K562 (cell line): ENCODE measurements around the gene GLTPD2. TPM values are rescaled to one million over a fixed set of nuclear protein-coding genes. Genes with fewer than 3 reads are reported as not detected.

Experiments
- CEBPG ChIP-seq, 3 experiments: fragments of 200-800 bp in 1 of 3; sonication (Bioruptor generic) in 1 of 3; sonication (generic) in 1 of 3; formaldehyde crosslinking in 1 of 3; IDR thresholded peaks in 2 of 3; conservative IDR thresholded peaks in 1 of 3; 2 replicates each; pipeline versions ENCODE4 v1.6.1 to v1.8.0; 2016 to 2022; ENCODE audit warnings: missing compliant biosample characterization in 2 of 3, missing genetic modification characterization in 2 of 3, mild to moderate bottlenecking in 1 of 3, missing genetic modification reagents in 1 of 3
- ELF1 ChIP-seq: fragments of 200-800 bp; sonication (Bioruptor generic); IDR thresholded peaks from 2 replicates; pipeline ENCODE4 v1.6.1; 2016; ENCODE audit warnings: missing genetic modification characterization, missing compliant biosample characterization
- EP300 ChIP-seq: IDR thresholded peaks from 2 replicates; pipeline ENCODE4 v1.6.1; 2012; ENCODE audit warnings: low read length, improper control_type of control experiment
- ETV1 ChIP-seq: fragments of 450-650 bp; conservative IDR thresholded peaks from 2 replicates; pipeline ENCODE4 v1.6.1; 2016; ENCODE audit warnings: missing genetic modification characterization, control low read depth, low read depth, missing compliant biosample characterization
- MAFF ChIP-seq: IDR thresholded peaks from 2 replicates; pipeline ENCODE4 v1.6.1; 2012; ENCODE audit warnings: low read length, improper control_type of control experiment
- MYBL2 ChIP-seq, 2 experiments: fragments of 450-650 bp in 1 of 2; sonication (generic) in 1 of 2; formaldehyde crosslinking in 1 of 2; IDR thresholded peaks; 2 replicates each; pipeline versions ENCODE4 v1.6.1 to v1.8.1; 2017 to 2022; ENCODE audit warnings: borderline replicate concordance in 1 of 2, inconsistent platforms in 1 of 2, low read depth in 1 of 2, mild to moderate bottlenecking in 1 of 2, missing genetic modification reagents in 1 of 2, moderate library complexity in 1 of 2
- NONO ChIP-seq, 2 experiments: fragments of 200-400 bp in 1 of 2; fragments of 450-650 bp in 1 of 2; formaldehyde crosslinking in 1 of 2; IDR thresholded peaks; 2 replicates each; pipeline ENCODE4 v1.6.1; 2017; ENCODE audit warnings: low read depth in 2 of 2, mild to moderate bottlenecking in 2 of 2, moderate library complexity in 2 of 2, low read length in 1 of 2
- SP1 ChIP-seq: sonication (generic); formaldehyde crosslinking; IDR thresholded peaks from 2 replicates; pipeline ENCODE4 v1.8.1; 2022; ENCODE audit warnings: mild to moderate bottlenecking, missing genetic modification reagents
- SPI1 ChIP-seq: IDR thresholded peaks from 2 replicates; pipeline ENCODE4 v1.6.1; 2011; ENCODE audit warnings: low read depth, low read length, control low read depth, borderline replicate concordance
- SRSF3 ChIP-seq: fragments of 200-400 bp; formaldehyde crosslinking; IDR thresholded peaks from 2 replicates; pipeline ENCODE4 v1.6.1; 2016; ENCODE audit warnings: mild to moderate bottlenecking, low read length, moderate library complexity; ENCODE audit not compliant: insufficient read depth
- TEAD4 ChIP-seq, 2 experiments: sonication (generic) in 1 of 2; formaldehyde crosslinking in 1 of 2; IDR thresholded peaks; 2 replicates each; pipeline versions ENCODE4 v1.6.1 to v1.8.0; 2012 to 2022; ENCODE audit warnings: borderline replicate concordance in 1 of 2, inconsistent platforms in 1 of 2, low read length in 1 of 2, mild to moderate bottlenecking in 1 of 2, missing genetic modification reagents in 1 of 2
- ZNF77 ChIP-seq: fragments of 250-450 bp; sonication (Bioruptor Pico); IDR thresholded peaks from 2 replicates; pipeline ENCODE4 v1.5.0; 2020
- polyA plus RNA-seq, 8 experiments: library from polyadenylated mRNA; depleted of rRNA in 4 of 8; stranded (reverse) in 5 of 8; unstranded in 3 of 8; fragments of >200 nt; fragmentation: Nextera tagmentation in 2 of 8; fragmentation: Illumina TruSeq in 1 of 8; extraction: Ambion mirVana in 2 of 8; extraction: Trizol in 1 of 8; gene quantifications; 2 replicates each; pipeline versions ENCODE4 v1.2.1 to v1.2.3, GENCODE V29; 2011 to 2014; ENCODE audit warnings: inconsistent platforms in 1 of 8, missing spikeins in 1 of 8
- total RNA-seq, 7 experiments: library from RNA; depleted of rRNA in 6 of 7; stranded (reverse); fragments of >200 nt in 6 of 7; fragmentation: Illumina TruSeq in 2 of 7; extraction: Trizol in 2 of 7; gene quantifications; 2 replicates each; pipeline versions ENCODE4 v1.2.1 to v1.2.3, GENCODE V29; 2011 to 2021; ENCODE audit warnings: low replicate concordance in 1 of 7
- TF ChIP-seq, protein P1 (sequence below): sonication (generic); formaldehyde crosslinking; IDR thresholded peaks from 2 replicates; pipeline ENCODE4 v1.8.0; 2022; ENCODE audit warnings: missing genetic modification reagents, mild to moderate bottlenecking, moderate library complexity, borderline replicate concordance
- TF ChIP-seq, protein P2 (sequence below), 3 experiments: fragments of 200-800 bp in 1 of 3; sonication (Bioruptor generic) in 1 of 3; sonication (generic) in 1 of 3; formaldehyde crosslinking in 1 of 3; IDR thresholded peaks; 2 replicates each; pipeline versions ENCODE4 v1.6.1 to v1.8.0; 2016 to 2022; ENCODE audit warnings: mild to moderate bottlenecking in 2 of 3, missing compliant biosample characterization in 2 of 3, missing genetic modification characterization in 2 of 3, missing genetic modification reagents in 1 of 3
- TF ChIP-seq, protein P3 (sequence below): fragments of 250-450 bp; sonication (Bioruptor Pico); IDR thresholded peaks from 2 replicates; pipeline ENCODE4 v1.4.0; 2020; ENCODE audit warnings: mild to moderate bottlenecking, moderate library complexity, borderline replicate concordance
- TF ChIP-seq, protein P4 (sequence below): fragments of 450-650 bp; IDR thresholded peaks from one replicate; pipeline ENCODE4 v1.6.1; 2018; ENCODE audit warnings: mild to moderate bottlenecking, moderate library complexity; ENCODE audit not compliant: partially characterized antibody
- TF ChIP-seq, protein P5 (sequence below): fragments of 450-650 bp; formaldehyde crosslinking; IDR thresholded peaks from 2 replicates; pipeline ENCODE4 v1.4.0; 2020; ENCODE audit warnings: mild to moderate bottlenecking

GLTPD2 gene
- total and polyA plus RNA-seq, 9 of the 15 experiments (the other 6 are each of a cell fraction or from before 2014, with no cell fraction given): not detected

- TF ChIP-seq, protein P1, sequence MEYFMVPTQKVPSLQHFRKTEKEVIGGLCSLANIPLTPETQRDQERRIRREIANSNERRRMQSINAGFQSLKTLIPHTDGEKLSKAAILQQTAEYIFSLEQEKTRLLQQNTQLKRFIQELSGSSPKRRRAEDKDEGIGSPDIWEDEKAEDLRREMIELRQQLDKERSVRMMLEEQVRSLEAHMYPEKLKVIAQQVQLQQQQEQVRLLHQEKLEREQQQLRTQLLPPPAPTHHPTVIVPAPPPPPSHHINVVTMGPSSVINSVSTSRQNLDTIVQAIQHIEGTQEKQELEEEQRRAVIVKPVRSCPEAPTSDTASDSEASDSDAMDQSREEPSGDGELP (CRISPR knock-in tag): peak; percentile 69
- TF ChIP-seq ELF1 (tag) (peak; percentile 91), ZNF77 (CRISPR knock-in tag) (no peak), MYBL2 (IDR thresholded peaks at IDR 0.05; ENCODE audit: low read depth) (no peak), MYBL2 (CRISPR knock-in tag; IDR thresholded peaks at IDR 0.05; ENCODE audit: borderline replicate concordance) (no peak), NONO (IDR thresholded peaks at IDR 0.05; ENCODE audit: low read depth in 2 of 2, low read length in 1 of 2) (peak in 1 of 2 experiments; percentile 88; a peak in 3 of 4 replicates), SPI1 (no peak), EP300 (no peak), MAFF (no peak), SRSF3 (no peak), SP1 (CRISPR knock-in tag) (no peak), CEBPG (CRISPR knock-in tag; IDR thresholded peaks at IDR 0.05) (no peak), CEBPG (tag; conservative IDR thresholded peaks at IDR 0.05 in 1 of 2, IDR thresholded peaks at IDR 0.05 in 1 of 2) (no peak), ETV1 (peak; percentile 84), TEAD4 (IDR thresholded peaks at IDR 0.05; ENCODE audit: low read length) (0 out of 2 replicates have a peak, but pooled peaks have one; percentile 6), TEAD4 (CRISPR knock-in tag; IDR thresholded peaks at IDR 0.05; ENCODE audit: borderline replicate concordance) (no peak)
- TF ChIP-seq, protein P2, sequence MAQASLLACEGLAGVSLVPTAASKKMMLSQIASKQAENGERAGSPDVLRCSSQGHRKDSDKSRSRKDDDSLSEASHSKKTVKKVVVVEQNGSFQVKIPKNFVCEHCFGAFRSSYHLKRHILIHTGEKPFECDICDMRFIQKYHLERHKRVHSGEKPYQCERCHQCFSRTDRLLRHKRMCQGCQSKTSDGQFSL (CRISPR knock-in tag; IDR thresholded peaks at IDR 0.05): 0 out of 2 replicates have a peak, but pooled peaks have one; percentile 44
- TF ChIP-seq, protein P2 (tag; IDR thresholded peaks at IDR 0.05): no peak
- TF ChIP-seq, protein P3, sequence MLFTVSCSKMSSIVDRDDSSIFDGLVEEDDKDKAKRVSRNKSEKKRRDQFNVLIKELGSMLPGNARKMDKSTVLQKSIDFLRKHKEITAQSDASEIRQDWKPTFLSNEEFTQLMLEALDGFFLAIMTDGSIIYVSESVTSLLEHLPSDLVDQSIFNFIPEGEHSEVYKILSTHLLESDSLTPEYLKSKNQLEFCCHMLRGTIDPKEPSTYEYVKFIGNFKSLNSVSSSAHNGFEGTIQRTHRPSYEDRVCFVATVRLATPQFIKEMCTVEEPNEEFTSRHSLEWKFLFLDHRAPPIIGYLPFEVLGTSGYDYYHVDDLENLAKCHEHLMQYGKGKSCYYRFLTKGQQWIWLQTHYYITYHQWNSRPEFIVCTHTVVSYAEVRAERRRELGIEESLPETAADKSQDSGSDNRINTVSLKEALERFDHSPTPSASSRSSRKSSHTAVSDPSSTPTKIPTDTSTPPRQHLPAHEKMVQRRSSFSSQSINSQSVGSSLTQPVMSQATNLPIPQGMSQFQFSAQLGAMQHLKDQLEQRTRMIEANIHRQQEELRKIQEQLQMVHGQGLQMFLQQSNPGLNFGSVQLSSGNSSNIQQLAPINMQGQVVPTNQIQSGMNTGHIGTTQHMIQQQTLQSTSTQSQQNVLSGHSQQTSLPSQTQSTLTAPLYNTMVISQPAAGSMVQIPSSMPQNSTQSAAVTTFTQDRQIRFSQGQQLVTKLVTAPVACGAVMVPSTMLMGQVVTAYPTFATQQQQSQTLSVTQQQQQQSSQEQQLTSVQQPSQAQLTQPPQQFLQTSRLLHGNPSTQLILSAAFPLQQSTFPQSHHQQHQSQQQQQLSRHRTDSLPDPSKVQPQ (CRISPR knock-in tag): no peak
- TF ChIP-seq, protein P4, sequence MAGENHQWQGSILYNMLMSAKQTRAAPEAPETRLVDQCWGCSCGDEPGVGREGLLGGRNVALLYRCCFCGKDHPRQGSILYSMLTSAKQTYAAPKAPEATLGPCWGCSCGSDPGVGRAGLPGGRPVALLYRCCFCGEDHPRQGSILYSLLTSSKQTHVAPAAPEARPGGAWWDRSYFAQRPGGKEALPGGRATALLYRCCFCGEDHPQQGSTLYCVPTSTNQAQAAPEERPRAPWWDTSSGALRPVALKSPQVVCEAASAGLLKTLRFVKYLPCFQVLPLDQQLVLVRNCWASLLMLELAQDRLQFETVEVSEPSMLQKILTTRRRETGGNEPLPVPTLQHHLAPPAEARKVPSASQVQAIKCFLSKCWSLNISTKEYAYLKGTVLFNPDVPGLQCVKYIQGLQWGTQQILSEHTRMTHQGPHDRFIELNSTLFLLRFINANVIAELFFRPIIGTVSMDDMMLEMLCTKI: no peak
- TF ChIP-seq, protein P5, sequence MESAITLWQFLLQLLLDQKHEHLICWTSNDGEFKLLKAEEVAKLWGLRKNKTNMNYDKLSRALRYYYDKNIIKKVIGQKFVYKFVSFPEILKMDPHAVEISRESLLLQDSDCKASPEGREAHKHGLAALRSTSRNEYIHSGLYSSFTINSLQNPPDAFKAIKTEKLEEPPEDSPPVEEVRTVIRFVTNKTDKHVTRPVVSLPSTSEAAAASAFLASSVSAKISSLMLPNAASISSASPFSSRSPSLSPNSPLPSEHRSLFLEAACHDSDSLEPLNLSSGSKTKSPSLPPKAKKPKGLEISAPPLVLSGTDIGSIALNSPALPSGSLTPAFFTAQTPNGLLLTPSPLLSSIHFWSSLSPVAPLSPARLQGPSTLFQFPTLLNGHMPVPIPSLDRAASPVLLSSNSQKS (CRISPR knock-in tag): no peak
Measured at GRCh38 chr17:4789951-4790704, 1.4 kb downstream of the GLTPD2 start (continued).
